HEK293T (cell line): ENCODE data around the gene DEFB108B.

ENCODE experiments used
- BHLHE40 ChIP-seq: fragments of 450-650 bp; IDR thresholded peaks from 2 replicates; pipeline ENCODE4 v1.6.1; 2016; ENCODE audit warnings: mild to moderate bottlenecking, moderate library complexity, borderline replicate concordance
- FOXA1 ChIP-seq: fragments of 450-650 bp; IDR thresholded peaks from 2 replicates; pipeline ENCODE4 v1.6.1; 2016; ENCODE audit warnings: mild to moderate bottlenecking
- HDGF ChIP-seq: fragments of 450-650 bp; IDR thresholded peaks from 2 replicates; pipeline ENCODE4 v1.6.1; 2017; ENCODE audit warnings: antibody characterized with exemption, borderline replicate concordance
- L3MBTL2 ChIP-seq: fragments of 450-650 bp; conservative IDR thresholded peaks from 2 replicates; pipeline ENCODE4 v1.6.1; 2016; ENCODE audit warnings: mild to moderate bottlenecking
- LEF1 ChIP-seq: fragments of 450-650 bp; IDR thresholded peaks from 2 replicates; pipeline ENCODE4 v1.6.1; 2017; ENCODE audit warnings: mild to moderate bottlenecking, borderline replicate concordance
- TARDBP ChIP-seq: fragments of 450-650 bp; IDR thresholded peaks from 2 replicates; pipeline ENCODE4 v1.6.1; 2016

- TF ChIP-seq HDGF (no peak), L3MBTL2 (no peak), LEF1 (no peak), TARDBP (no peak), FOXA1 (no peak), BHLHE40 (no peak)
These were observed 45.7 kb upstream of the DEFB108B start for GRCh38 chr11:71787098-71787823.
